ENCODE data around the gene RGS2.

GRCh38 chr1:192776998-192777397, 31.8 kb upstream of the RGS2 start:
- no peak for TF ChIP-seq POLR2A (IDR thresholded peaks at IDR 0.05; ENCODE audit: low read length)
- TF ChIP-seq GATA1 (IDR thresholded peaks at IDR 0.05; ENCODE audit: low read depth, low read length) = no peak

All from erythroblast (primary cell).